Adipocyte (in vitro differentiated cells): Measurements from ENCODE around the gene SPRYD3.

Experiments used
- DNase-seq: peaks from one replicate; pipeline ENCODE4 v3.0.0-alpha.2; 2015; ENCODE audit warnings: low read depth
- H3K27me3 ChIP-seq: replicated peaks from 2 replicates; pipeline ENCODE4 v1.7.0; 2013; ENCODE audit warnings: mild to moderate bottlenecking, low read length, moderate library complexity; ENCODE audit not compliant: control insufficient read depth, insufficient read depth
- H3K36me3 ChIP-seq: 2 replicates; pipeline ENCODE4 v1.7.0; 2013; ENCODE audit warnings: low read length, mild to moderate bottlenecking, moderate library complexity; ENCODE audit not compliant: control insufficient read depth, insufficient read depth, severe bottlenecking
- H3K4me1 ChIP-seq: 2 replicates; pipeline ENCODE4 v1.7.0; 2013; ENCODE audit warnings: mild to moderate bottlenecking, low read length, moderate library complexity; ENCODE audit not compliant: control insufficient read depth, insufficient read depth
- H3K4me3 ChIP-seq: 2 replicates; pipeline ENCODE4 v1.7.0; 2013; ENCODE audit warnings: mild to moderate bottlenecking, low read length, moderate library complexity
- H3K9ac ChIP-seq: 2 replicates; pipeline ENCODE4 v1.7.0; 2013; ENCODE audit warnings: mild to moderate bottlenecking, low read length, moderate library complexity
- H3K9me3 ChIP-seq: 2 replicates; pipeline ENCODE4 v1.7.0; 2013; ENCODE audit warnings: mild to moderate bottlenecking, low read length, moderate library complexity; ENCODE audit not compliant: control insufficient read depth

The SPRYD3 gene

DNA sequence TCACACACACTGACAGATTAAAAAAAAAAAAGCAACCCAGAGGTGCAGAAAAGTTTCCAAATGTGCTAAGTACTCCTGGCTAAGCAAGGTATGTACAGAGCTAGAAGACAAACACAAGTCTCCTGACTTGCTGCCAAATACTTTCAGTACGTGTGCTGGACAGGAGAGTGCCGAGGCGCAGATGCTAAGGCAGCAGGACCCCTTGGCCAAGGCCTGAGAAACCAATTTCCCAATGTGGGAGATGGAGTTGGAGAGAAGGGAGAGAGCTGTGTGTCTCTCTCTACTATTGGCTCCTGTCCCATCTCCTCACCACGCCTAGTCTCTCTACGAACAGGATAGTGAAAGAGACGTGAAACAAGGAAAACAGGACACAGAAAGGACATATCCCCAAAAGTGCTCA lies 5.3 kb downstream of the SPRYD3 start:
- peaks cover 62% of the 10 kb centered on the region for H3K4me1 ChIP-seq
- H3K9me3 ChIP-seq = no peaks in the 10 kb centered on the region
- peak overlapping the region; percentile 5 for H3K4me3 ChIP-seq
- peak overlapping the region; percentile 24 for H3K9ac ChIP-seq
- no peak for DNase-seq
- no peaks in the 10 kb centered on the region for H3K27me3 ChIP-seq
- peaks cover 29% of the 10 kb centered on the region for H3K36me3 ChIP-seq

- no peak for DNase-seq
- peaks cover 23% of the 10 kb centered on the region for H3K36me3 ChIP-seq
- H3K9me3 ChIP-seq = no peaks in the 10 kb centered on the region
- H3K9ac ChIP-seq = peak overlapping the region; percentile 89
- peak overlapping the region; percentile 53 for H3K4me3 ChIP-seq
- H3K27me3 ChIP-seq = no peaks in the 10 kb centered on the region
- H3K4me1 ChIP-seq = peaks cover 65% of the 10 kb centered on the region
These were observed 7.3 kb downstream of the SPRYD3 start for GRCh38 chr12:53071591-53072551.

DNA sequence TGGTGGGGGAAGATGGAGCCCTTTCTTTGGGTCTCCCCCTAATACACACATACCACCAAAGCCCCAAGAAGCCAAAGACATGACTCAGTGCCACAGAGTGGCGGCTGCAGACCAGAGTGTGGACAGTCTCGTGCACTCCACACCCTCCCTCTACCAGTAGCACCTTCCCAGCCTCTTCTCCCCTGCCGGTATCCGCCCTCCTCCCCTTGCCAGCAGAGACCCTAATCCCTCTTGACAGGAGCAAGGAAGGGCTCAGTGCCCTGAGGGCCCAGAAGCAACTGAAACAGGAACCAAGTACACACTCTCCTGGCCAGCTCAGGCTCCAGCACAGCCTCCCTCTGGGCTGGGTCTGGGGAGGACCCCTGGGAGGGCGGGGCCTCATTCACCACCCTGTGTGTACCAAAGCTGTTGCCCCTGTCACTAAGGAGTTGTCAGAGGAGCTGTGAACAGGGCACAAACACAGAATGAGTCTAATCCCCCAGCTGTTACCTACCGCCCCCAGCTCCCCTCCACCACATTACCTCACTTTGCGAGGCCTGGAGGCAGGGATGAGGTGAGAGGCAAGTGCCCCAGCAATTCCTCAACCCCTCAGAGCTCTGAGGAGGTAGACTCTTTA lies 8.2 kb downstream of the SPRYD3 start:
- DNase-seq = no peak
- Histone ChIP-seq H3K9me3 (no peaks in the 10 kb centered on the region), H3K9ac (peak overlapping the region; percentile 89), H3K4me3 (peak overlapping the region; percentile 14), H3K36me3 (peaks cover 15% of the 10 kb centered on the region), H3K4me1 (peaks cover 72% of the 10 kb centered on the region), H3K27me3 (no peaks in the 10 kb centered on the region)

DNA sequence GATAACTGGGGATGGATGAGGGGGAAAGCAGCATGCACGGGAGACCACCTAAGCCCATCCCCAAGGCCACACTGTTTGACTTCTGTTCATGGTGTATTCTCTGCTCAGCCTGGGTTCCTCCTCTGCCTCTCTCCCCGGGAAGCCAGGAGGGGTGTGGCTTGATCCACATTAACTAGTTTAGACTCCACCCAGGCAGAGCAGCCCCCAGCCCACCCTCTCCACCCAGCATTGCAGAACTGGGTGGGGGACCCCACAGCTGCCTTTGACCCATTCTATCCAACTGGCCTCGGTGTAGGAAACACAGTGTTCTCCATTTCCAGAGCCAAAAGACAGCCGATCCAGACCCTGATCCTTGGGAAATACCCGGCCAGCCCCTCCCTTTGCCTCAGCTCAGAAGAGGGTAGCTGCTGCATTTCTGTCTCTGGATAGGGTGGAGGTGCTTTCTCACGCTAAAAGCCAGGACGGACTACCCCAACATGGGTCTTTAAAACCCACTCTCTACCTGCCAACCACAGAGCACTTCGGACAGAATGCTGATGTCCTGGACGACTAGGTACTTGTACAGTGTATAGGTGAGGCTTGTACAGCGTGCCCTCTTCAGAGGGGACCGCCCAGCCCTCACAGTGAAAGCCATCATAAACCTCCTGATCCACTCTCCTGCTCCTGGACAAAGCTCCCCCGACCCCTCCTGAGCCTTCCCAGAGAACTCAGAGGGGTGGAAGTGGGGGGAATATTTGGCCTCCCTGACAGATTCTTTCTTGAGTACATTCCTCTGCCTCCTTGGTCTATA lies 9.4 kb downstream of the SPRYD3 start:
- H3K36me3 ChIP-seq = peaks cover 8% of the 10 kb centered on the region
- H3K9me3 ChIP-seq = no peaks in the 10 kb centered on the region
- H3K4me3 ChIP-seq = peak overlapping the region; percentile 30
- H3K27me3 ChIP-seq = no peaks in the 10 kb centered on the region
- peak; percentile 27 for DNase-seq
- peaks cover 83% of the 10 kb centered on the region for H3K4me1 ChIP-seq
- H3K9ac ChIP-seq = peak overlapping the region; percentile 89

DNA sequence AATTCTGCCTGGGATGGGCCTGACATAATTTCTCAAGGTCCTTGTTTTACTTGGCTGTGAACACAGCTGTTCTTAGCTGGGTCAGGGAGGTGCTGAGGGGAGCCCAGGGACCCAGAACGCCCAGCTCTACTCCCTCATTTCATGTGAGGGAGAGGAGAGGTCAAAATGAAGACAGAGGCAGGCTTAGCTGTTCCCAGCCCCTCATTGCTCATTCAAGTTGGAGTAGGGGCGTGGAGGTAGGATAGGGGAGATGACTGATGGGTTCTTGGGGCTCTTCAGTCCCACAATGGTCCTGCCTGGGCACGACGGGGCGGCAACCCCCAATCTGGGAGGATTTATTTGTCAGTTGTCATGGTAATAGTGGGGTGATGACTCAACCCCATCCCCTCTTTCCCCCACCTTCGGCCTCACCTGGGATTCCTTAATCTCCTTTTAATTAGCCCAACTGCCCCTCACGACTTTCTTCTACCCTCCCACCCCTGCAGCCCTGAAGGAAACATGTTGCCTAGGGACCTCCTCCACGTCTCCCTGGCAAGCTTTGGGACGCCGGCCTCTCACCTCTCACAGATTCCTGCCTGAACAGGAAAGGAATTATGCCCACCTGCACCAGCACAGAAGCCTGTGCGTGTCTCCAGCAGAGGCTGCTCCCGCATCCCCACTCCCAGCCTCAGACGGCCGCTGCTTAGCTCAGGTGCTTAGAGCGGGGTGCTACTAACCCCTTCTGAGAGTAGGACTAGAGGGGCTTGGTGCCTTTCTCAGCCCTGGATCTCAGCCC lies 10.2 kb downstream of the SPRYD3 start:
- H3K4me1 ChIP-seq = peaks cover 83% of the 10 kb centered on the region
- peak overlapping the region; percentile 89 for H3K9ac ChIP-seq
- H3K4me3 ChIP-seq = peak overlapping the region; percentile 30
- H3K36me3 ChIP-seq = peaks cover 5% of the 10 kb centered on the region
- H3K9me3 ChIP-seq = no peaks in the 10 kb centered on the region
- peak; percentile 27 for DNase-seq
- H3K27me3 ChIP-seq = no peaks in the 10 kb centered on the region

DNA sequence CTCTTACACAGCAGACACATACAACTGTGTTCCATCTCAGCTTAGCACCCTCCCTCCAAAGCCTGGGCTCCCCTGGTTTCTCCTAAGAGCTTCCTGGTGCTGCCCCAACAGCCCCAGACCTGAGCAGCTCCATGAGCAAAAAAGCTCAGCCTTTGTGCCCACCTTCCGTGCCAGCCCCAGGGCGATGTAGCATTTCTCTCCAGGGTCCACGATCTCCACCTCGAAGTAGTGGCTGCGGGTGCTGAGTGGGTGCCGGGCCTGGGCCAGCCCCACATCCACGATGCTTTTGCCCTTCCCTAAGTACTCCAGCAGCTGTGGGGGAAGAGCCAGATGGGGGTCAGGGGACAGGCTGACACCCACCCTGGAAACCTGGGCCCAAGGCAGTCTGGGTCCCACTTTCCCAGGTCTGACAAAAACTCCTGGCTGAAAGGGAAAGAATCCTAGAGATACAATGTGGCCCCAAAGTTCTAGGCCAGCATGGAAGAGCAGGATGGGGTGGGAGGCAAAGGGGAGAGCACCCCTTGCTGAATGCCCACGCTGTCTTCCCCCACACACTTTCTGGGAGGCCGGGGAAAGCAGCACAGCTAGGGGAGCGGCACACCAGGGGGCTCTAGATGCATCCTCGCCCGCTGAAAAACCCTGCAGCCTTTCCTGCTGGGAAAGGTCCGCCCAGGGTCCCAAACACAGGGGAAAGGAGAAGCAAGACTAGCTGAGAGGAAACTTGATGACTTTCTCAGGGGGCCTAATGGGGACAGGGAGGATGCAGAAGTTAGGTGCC lies 11.0 kb downstream of the SPRYD3 start:
- Histone ChIP-seq H3K4me3 (no peak overlapping the region), H3K4me1 (peaks cover 87% of the 10 kb centered on the region), H3K36me3 (peaks cover 11% of the 10 kb centered on the region), H3K9me3 (no peaks in the 10 kb centered on the region), H3K9ac (peak overlapping the region; percentile 89), H3K27me3 (no peaks in the 10 kb centered on the region)
- DNase-seq = no peak

DNA sequence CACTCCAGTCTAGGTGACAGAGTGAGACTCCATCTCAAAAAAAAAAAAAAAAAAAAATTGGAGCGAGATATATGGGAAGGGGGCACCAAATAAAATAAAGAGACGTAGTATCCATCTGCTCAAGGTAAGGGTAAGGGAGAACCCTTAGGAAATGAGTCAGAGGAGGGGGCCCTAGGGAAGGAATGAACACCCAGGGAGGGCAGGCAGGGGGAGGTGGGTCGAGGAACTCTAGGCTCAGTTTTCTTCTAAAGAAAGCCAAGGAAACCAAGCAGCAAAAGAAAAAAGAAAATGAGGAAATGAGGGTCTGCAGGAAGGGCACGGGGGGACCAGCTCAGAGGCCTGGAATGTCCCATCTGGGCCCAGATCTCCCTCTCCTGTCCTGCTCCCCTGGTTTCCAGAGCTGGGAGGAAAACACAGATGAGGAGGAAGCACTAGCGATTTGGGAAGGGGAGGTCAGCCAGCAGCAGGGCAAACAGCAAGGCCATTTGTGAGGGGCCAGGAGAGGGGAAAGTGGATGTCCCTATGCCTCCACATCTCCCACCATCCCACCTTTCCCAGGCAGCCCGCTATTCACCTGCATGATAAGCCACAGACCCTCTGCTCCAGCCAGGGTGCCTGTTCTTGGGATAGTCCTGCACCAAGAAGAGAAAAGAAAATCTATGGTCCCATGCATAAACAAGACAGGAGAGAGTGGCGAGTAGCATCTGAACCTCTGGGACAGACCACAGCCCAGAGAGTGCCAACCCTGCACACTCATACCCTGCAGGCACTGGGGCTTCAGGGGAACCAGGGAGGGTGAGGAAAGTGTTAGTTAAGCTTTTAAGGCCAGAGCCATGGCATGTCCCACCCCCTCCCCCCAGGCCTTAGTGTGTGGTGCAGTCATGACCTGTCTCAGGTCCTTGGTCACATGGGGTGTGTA lies 11.9 kb downstream of the SPRYD3 start:
- DNase-seq = peak; percentile 33
- peaks cover 19% of the 10 kb centered on the region for H3K36me3 ChIP-seq
- H3K4me3 ChIP-seq = no peak overlapping the region

GRCh38 chr12:53065975-53066931 lies 12.9 kb downstream of the SPRYD3 start:
- DNase-seq = peak; percentile 95
- Histone ChIP-seq H3K36me3 (peaks cover 30% of the 10 kb centered on the region), H3K4me1 (peaks cover 89% of the 10 kb centered on the region), H3K4me3 (peak overlapping the region; percentile 2), H3K9me3 (no peaks in the 10 kb centered on the region), H3K27me3 (no peaks in the 10 kb centered on the region), H3K9ac (peak overlapping the region; percentile 89)

More for the DNA sequence above, 11.9 kb downstream of the SPRYD3 start:
- H3K4me1 ChIP-seq = peaks cover 89% of the 10 kb centered on the region
- H3K9me3 ChIP-seq = no peaks in the 10 kb centered on the region
- H3K9ac ChIP-seq = peak overlapping the region; percentile 89
- no peaks in the 10 kb centered on the region for H3K27me3 ChIP-seq

GRCh38 chr12:53065470-53065869 lies 13.7 kb downstream of the SPRYD3 start:
- Histone ChIP-seq H3K4me1 (peaks cover 88% of the 10 kb centered on the region), H3K9me3 (no peaks in the 10 kb centered on the region), H3K36me3 (peaks cover 38% of the 10 kb centered on the region), H3K27me3 (no peaks in the 10 kb centered on the region), H3K9ac (peak overlapping the region; percentile 89), H3K4me3 (no peak overlapping the region)
- DNase-seq = no peak
